SH-SY5Y (cell line): ENCODE data around the gene OTUD3.

Experiments
- GATA2 ChIP-seq: IDR thresholded peaks from 2 replicates; pipeline ENCODE4 v1.6.1; 2011; ENCODE audit warnings: mild to moderate bottlenecking, low read depth, low read length
- GATA3 ChIP-seq: IDR thresholded peaks from 2 replicates; pipeline ENCODE4 v1.6.1; 2011; ENCODE audit warnings: low read depth, mild to moderate bottlenecking, low read length, moderate library complexity

- TF ChIP-seq GATA2 (no peak), GATA3 (no peak)
Measured at GRCh38 chr1:19909392-19909791, 27.2 kb downstream of the OTUD3 start.
